Body of pancreas (tissue), 4 donors: ENCODE results near the gene SLC2A8. TPM values are rescaled to one million over a fixed set of nuclear protein-coding genes. Genes with fewer than 3 reads are reported as not detected.

Experiments
- ATAC-seq: fragments of 150-250 bp; one replicate; pipeline ENCODE4 v1.9.1; 2016
- DNase-seq, 4 donors: peaks; one replicate each; pipeline ENCODE4 v3.0.0-alpha.2; 2019
- H3K27ac ChIP-seq, 4 donors: fragments of 200-600 bp; sonication (generic); 1 replicate in 3 of 4; 2 replicates in 1 of 4; pipeline versions ENCODE4 v1.5.1 to v1.6.1; 2016 to 2019; ENCODE audit warnings: mild to moderate bottlenecking in 1 of 4, mixed read lengths in 1 of 4, moderate library complexity in 1 of 4
- H3K27me3 ChIP-seq, 2 donors: fragments of 200-600 bp; sonication (generic); one replicate each; pipeline ENCODE4 v1.6.0; 2016; ENCODE audit warnings: mild to moderate bottlenecking in 1 of 2
- H3K36me3 ChIP-seq, 2 donors: fragments of 200-600 bp; sonication (generic); replicated peaks in 1 of 2; 2 replicates each; pipeline ENCODE4 v1.5.1; 2016; ENCODE audit warnings: low read depth in 2 of 2; ENCODE audit not compliant: insufficient read depth in 1 of 2
- H3K4me1 ChIP-seq: fragments of 200-600 bp; sonication (generic); one replicate; pipeline ENCODE4 v1.6.0; 2016
- H3K4me3 ChIP-seq, 2 donors: fragments of 200-600 bp; sonication (generic); 1 replicate in 1 of 2; 2 replicates in 1 of 2; pipeline ENCODE4 v1.5.1; 2016 to 2019
- H3K9me3 ChIP-seq, 3 donors: fragments of 200-600 bp; sonication (generic); 1 replicate in 2 of 3; 2 replicates in 1 of 3; pipeline ENCODE4 v1.5.1; 2016
- POLR2A ChIP-seq, 3 donors: fragments of 450-650 bp; IDR thresholded peaks; one replicate each; pipeline ENCODE4 v1.6.1; 2016; ENCODE audit warnings: antibody characterized with exemption in 3 of 3, mild to moderate bottlenecking in 2 of 3
- WGBS, 2 donors: methylation state at CpG; one replicate each; pipeline ENCODE4 v1.1.5; 2017; 5-methylcytosine and 5-hydroxymethylcytosine counted together
- intact Hi-C: fragments of 100-400 bp; cut with DNase I; formaldehyde crosslinking; loops from one replicate; pipeline ENCODE4 v1.15.1; 2023
- total RNA-seq, 2 donors: library from RNA; depleted of rRNA; stranded (reverse); fragments of >200 nt; gene quantifications; one replicate each; pipeline ENCODE4 v1.1.0, GENCODE V29; 2016
- TF ChIP-seq, protein P1 (sequence below), 7 experiments: fragments of 450-650 bp in 4 of 7; fragments of 200-600 bp in 3 of 7; sonication (generic) in 3 of 7; IDR thresholded peaks; one replicate each; pipeline ENCODE4 v1.5.1; 2016 to 2019; ENCODE audit warnings: antibody characterized with exemption in 7 of 7

Gene SLC2A8
- total RNA-seq, 2 donors from 2014 or later = 10.9 to 18.2 TPM

DNA sequence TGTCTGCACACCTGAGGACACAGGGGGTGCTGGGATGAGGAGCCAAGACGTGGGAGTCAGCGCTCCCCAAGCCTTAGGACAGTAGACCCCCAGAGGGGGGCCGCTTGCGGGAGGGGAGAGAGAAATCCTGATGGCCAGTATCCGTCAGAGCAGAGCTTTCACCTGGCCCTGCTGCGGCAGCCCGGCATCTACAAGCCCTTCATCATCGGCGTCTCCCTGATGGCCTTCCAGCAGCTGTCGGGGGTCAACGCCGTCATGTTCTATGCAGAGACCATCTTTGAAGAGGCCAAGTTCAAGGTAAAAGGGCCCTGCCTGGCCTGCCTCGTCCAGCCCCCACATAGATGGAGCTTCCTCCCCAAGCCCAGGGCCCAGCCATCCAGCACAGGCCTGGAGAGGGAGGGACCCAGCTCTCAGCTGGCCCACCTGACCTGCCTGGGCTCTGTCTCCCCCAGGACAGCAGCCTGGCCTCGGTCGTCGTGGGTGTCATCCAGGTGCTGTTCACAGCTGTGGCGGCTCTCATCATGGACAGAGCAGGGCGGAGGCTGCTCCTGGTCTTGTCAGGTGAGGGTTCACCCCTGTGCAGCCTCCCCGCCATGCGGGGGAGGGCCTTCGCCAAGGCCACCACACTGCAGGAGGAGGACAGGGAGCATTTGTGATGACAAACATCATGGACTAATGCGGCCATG, 6.7 kb downstream of the SLC2A8 start:
- TF ChIP-seq, protein P1, sequence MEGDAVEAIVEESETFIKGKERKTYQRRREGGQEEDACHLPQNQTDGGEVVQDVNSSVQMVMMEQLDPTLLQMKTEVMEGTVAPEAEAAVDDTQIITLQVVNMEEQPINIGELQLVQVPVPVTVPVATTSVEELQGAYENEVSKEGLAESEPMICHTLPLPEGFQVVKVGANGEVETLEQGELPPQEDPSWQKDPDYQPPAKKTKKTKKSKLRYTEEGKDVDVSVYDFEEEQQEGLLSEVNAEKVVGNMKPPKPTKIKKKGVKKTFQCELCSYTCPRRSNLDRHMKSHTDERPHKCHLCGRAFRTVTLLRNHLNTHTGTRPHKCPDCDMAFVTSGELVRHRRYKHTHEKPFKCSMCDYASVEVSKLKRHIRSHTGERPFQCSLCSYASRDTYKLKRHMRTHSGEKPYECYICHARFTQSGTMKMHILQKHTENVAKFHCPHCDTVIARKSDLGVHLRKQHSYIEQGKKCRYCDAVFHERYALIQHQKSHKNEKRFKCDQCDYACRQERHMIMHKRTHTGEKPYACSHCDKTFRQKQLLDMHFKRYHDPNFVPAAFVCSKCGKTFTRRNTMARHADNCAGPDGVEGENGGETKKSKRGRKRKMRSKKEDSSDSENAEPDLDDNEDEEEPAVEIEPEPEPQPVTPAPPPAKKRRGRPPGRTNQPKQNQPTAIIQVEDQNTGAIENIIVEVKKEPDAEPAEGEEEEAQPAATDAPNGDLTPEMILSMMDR (IDR thresholded peaks at IDR 0.05) = no peak
- no peak for TF ChIP-seq POLR2A (IDR thresholded peaks at IDR 0.05)
- intact Hi-C loops = loop anchor here (10.0 kb wide), 1 partner anchor 179 kb away; no protein-coding TSS in a partner anchor
- ATAC-seq (no peak), DNase-seq (no peak)
- Histone ChIP-seq H3K36me3 (peaks cover 0 to 3% of the 10 kb centered on the region in 2 donors), H3K9me3 (no peaks in the 10 kb centered on the region), H3K27me3 (no peaks in the 10 kb centered on the region), H3K4me1 (peaks cover 3% of the 10 kb centered on the region), H3K27ac (no peak overlapping the region), H3K4me3 (no peak overlapping the region)
- WGBS, 2 donors = 84 to 92% methylated on average over 17 to 20 of the region's 22 CpGs

DNA sequence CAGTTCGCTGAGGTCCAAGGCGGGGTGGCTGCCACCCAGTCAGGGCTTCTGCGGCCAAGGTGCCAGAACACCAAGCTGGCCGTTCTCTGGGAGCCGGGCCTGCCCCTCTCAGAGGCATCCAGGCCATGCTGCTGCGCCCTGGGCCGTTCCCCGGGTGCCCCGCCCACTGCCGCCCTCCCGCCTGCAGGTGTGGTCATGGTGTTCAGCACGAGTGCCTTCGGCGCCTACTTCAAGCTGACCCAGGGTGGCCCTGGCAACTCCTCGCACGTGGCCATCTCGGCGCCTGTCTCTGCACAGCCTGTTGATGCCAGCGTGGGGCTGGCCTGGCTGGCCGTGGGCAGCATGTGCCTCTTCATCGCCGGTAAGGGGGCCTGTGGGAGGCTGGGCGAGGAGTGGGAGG, 7.7 kb downstream of the SLC2A8 start:
- ATAC-seq = no peak
- no peaks in the 10 kb centered on the region for H3K4me1 ChIP-seq
- TF ChIP-seq POLR2A (IDR thresholded peaks at IDR 0.05) = no peak
- TF ChIP-seq, protein P1 (IDR thresholded peaks at IDR 0.05) = no peak
- no peak overlapping the region for H3K27ac ChIP-seq
- peaks cover 0 to 3% of the 10 kb centered on the region in 2 donors for H3K36me3 ChIP-seq
- WGBS, 2 donors = 82% methylated on average over 17 of the region's 23 CpGs; no CpG with 5 or more reads in 1 of the 2 donors
- DNase-seq = no peak
- no peaks in the 10 kb centered on the region for H3K27me3 ChIP-seq
- intact Hi-C loops = loop anchor here (10.0 kb wide), 1 partner anchor 180 kb away; no protein-coding TSS in a partner anchor
- no peak overlapping the region for H3K4me3 ChIP-seq
- no peaks in the 10 kb centered on the region for H3K9me3 ChIP-seq

DNA sequence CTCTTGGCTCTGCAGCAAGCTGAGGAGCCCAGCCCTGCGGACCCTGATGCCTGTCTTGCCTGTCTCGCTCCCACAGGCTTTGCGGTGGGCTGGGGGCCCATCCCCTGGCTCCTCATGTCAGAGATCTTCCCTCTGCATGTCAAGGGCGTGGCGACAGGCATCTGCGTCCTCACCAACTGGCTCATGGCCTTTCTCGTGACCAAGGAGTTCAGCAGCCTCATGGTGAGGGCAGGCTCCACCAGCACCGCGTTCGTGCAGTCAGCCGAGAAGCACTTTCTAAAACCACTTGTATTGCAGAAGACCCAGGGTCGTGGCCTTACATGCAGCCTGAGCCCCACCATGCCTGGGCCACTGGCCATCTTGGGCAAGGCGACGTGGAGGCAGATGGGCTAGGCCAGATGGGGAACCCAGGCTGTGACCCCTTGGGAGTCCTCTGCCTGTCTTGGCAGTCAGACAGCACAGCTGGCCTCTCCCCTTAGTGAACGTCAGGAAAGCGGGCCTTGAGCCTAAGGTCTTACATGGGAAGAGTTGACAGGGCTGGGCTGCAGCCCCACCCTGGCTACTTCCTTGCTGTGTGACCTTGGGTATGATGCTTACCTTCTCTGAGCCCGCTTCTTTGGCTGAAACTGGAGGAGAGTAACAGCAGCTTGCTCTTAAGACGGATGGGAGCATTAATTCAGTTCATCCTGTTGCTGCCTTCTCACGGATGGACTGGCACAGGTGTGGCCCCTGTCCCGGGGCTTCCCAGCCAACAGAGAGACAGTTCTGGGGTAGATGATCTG, 8.6 kb downstream of the SLC2A8 start:
- peaks cover 0 to 3% of the 10 kb centered on the region in 2 donors for H3K36me3 ChIP-seq
- no peak for DNase-seq

DNA sequence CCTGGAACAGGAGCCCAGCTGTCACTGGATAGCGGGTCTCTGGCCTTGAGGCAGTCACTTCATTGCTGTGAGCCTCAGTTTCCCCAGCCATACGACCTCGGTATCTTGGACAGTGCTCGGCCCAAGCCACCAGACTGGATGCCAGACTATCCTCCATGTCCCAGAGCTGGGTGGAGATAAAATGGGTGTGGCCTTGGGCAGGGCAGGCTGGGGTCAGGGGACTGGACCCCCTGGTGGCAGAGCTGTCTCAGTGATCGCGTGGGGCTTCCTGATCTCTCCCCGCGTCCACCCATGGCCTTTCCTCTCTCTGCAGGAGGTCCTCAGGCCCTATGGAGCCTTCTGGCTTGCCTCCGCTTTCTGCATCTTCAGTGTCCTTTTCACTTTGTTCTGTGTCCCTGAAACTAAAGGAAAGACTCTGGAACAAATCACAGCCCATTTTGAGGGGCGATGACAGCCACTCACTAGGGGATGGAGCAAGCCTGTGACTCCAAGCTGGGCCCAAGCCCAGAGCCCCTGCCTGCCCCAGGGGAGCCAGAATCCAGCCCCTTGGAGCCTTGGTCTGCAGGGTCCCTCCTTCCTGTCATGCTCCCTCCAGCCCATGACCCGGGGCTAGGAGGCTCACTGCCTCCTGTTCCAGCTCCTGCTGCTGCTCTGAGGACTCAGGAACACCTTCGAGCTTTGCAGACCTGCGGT, 10.0 kb downstream of the SLC2A8 start:
- ATAC-seq = no peak
- peaks cover 0 to 3% of the 10 kb centered on the region in 2 donors for H3K36me3 ChIP-seq

More for the DNA sequence above, 8.6 kb downstream of the SLC2A8 start:
- no peak for ATAC-seq
- Histone ChIP-seq H3K4me1 (no peaks in the 10 kb centered on the region), H3K27me3 (no peaks in the 10 kb centered on the region), H3K9me3 (no peaks in the 10 kb centered on the region), H3K27ac (no peak overlapping the region), H3K4me3 (no peak overlapping the region)
- intact Hi-C loops = loop anchor here (10.0 kb wide), 1 partner anchor 181 kb away; no protein-coding TSS in a partner anchor
- TF ChIP-seq, protein P1 (IDR thresholded peaks at IDR 0.05) = no peak
- no peak for TF ChIP-seq POLR2A (IDR thresholded peaks at IDR 0.05)
- 92 to 93% methylated on average over 10 to 20 of the region's 20 CpGs for WGBS, 2 donors

More for the DNA sequence above, 10.0 kb downstream of the SLC2A8 start:
- TF ChIP-seq, protein P1 (IDR thresholded peaks at IDR 0.05) = no peak
- TF ChIP-seq POLR2A (IDR thresholded peaks at IDR 0.05) = no peak
- intact Hi-C loops = loop anchor here (10.0 kb wide), 1 partner anchor 182 kb away; no protein-coding TSS in a partner anchor
- no peak for DNase-seq
- Histone ChIP-seq H3K27ac (no peak overlapping the region), H3K4me1 (no peaks in the 10 kb centered on the region), H3K27me3 (no peaks in the 10 kb centered on the region), H3K4me3 (no peak overlapping the region), H3K9me3 (no peaks in the 10 kb centered on the region)
- WGBS, 2 donors = 87 to 94% methylated on average over 4 to 12 of the region's 13 CpGs
